H9 (cell line): ENCODE measurements around the gene ACKR3. TPM values are rescaled to one million over a fixed set of nuclear protein-coding genes. Genes with fewer than 3 reads are reported as not detected.

Experiments
- DNase-seq: peaks from one replicate; pipeline ENCODE4 v3.0.0-alpha.2; 2017
- H2AFZ ChIP-seq: one replicate; pipeline ENCODE4 v1.6.1; 2013; ENCODE audit warnings: mild to moderate bottlenecking, low read length, control low read depth, moderate library complexity
- H2AK5ac ChIP-seq: 2 replicates; pipeline ENCODE4 v1.6.1; 2013; ENCODE audit warnings: low read length, control low read depth, mixed read lengths; ENCODE audit not compliant: insufficient read length
- H2BK120ac ChIP-seq: one replicate; pipeline ENCODE4 v1.6.1; 2013; ENCODE audit warnings: low read depth, mild to moderate bottlenecking, low read length, control low read depth, inconsistent platforms; ENCODE audit not compliant: poor library complexity, severe bottlenecking
- H2BK12ac ChIP-seq: 2 replicates; pipeline ENCODE4 v1.6.1; 2013; ENCODE audit warnings: low read length, control low read depth, mixed read lengths, low read depth; ENCODE audit not compliant: insufficient read length
- H2BK15ac ChIP-seq: 2 replicates; pipeline ENCODE4 v1.6.1; 2013; ENCODE audit warnings: low read depth, low read length, control low read depth
- H2BK20ac ChIP-seq: one replicate; pipeline ENCODE4 v1.6.1; 2013; ENCODE audit warnings: low read depth, mild to moderate bottlenecking, low read length, control low read depth, inconsistent platforms; ENCODE audit not compliant: poor library complexity, severe bottlenecking
- H2BK5ac ChIP-seq: 2 replicates; pipeline ENCODE4 v1.6.1; 2013; ENCODE audit warnings: low read length, control low read depth, mixed read lengths; ENCODE audit not compliant: insufficient read length
- H3K14ac ChIP-seq: 2 replicates; pipeline ENCODE4 v1.6.1; 2013; ENCODE audit warnings: low read length, control low read depth; ENCODE audit not compliant: insufficient read depth
- H3K18ac ChIP-seq: 2 replicates; pipeline ENCODE4 v1.6.1; 2013; ENCODE audit warnings: low read depth, mild to moderate bottlenecking, mixed read lengths, low read length, control low read depth; ENCODE audit not compliant: insufficient read length
- H3K23ac ChIP-seq: 2 replicates; pipeline ENCODE4 v1.6.1; 2013; ENCODE audit warnings: low read length, control low read depth, mixed read lengths, low read depth; ENCODE audit not compliant: insufficient read length
- H3K23me2 ChIP-seq: 2 replicates; pipeline ENCODE4 v1.6.1; 2013; ENCODE audit warnings: low read depth, mild to moderate bottlenecking, mixed read lengths, low read length, control low read depth; ENCODE audit not compliant: insufficient read length, poor library complexity, severe bottlenecking
- H3K27ac ChIP-seq: 2 replicates; pipeline ENCODE4 v1.5.1; 2013; ENCODE audit warnings: low read length, control low read depth, mixed read lengths, low read depth; ENCODE audit not compliant: insufficient read length
- H3K27me3 ChIP-seq: 2 replicates; pipeline ENCODE4 v1.6.1; 2013; ENCODE audit warnings: low read length, control low read depth, inconsistent platforms; ENCODE audit not compliant: insufficient read depth
- H3K4ac ChIP-seq: 2 replicates; pipeline ENCODE4 v1.6.1; 2013; ENCODE audit warnings: low read depth, mild to moderate bottlenecking, control low read depth, inconsistent platforms, low read length, moderate library complexity
- H3K4me1 ChIP-seq: 2 replicates; pipeline ENCODE4 v1.6.1; 2013; ENCODE audit warnings: low read length, control low read depth, inconsistent platforms; ENCODE audit not compliant: insufficient read depth
- H3K4me2 ChIP-seq: 2 replicates; pipeline ENCODE4 v1.6.1; 2013; ENCODE audit warnings: low read length, control low read depth, mixed read lengths; ENCODE audit not compliant: insufficient read length, insufficient read depth
- H3K56ac ChIP-seq: 2 replicates; pipeline ENCODE4 v1.6.1; 2013; ENCODE audit warnings: low read depth, mild to moderate bottlenecking, mixed read lengths, low read length, control low read depth; ENCODE audit not compliant: insufficient read length
- H3K79me1 ChIP-seq: 2 replicates; pipeline ENCODE4 v1.6.1; 2013; ENCODE audit warnings: low read depth, mild to moderate bottlenecking, moderate library complexity, low read length, control low read depth, inconsistent platforms; ENCODE audit not compliant: insufficient read depth, poor library complexity, severe bottlenecking
- H3K79me2 ChIP-seq: 2 replicates; pipeline ENCODE4 v1.6.1; 2013; ENCODE audit warnings: low read length, control low read depth, inconsistent platforms; ENCODE audit not compliant: insufficient read depth
- H3K9ac ChIP-seq: 2 replicates; pipeline ENCODE4 v1.6.1; 2013; ENCODE audit warnings: low read length, control low read depth, mixed read lengths; ENCODE audit not compliant: insufficient read length; ENCODE audit errors: extremely low read depth
- H3K9me3 ChIP-seq: one replicate; pipeline ENCODE4 v1.6.1; 2013; ENCODE audit warnings: low read depth, low read length, inconsistent platforms; ENCODE audit not compliant: control insufficient read depth
- H3T11ph ChIP-seq: one replicate; pipeline ENCODE4 v1.6.1; 2013; ENCODE audit warnings: mild to moderate bottlenecking, low read length, control low read depth, inconsistent platforms
- H4K20me1 ChIP-seq: one replicate; pipeline ENCODE4 v1.6.1; 2013; ENCODE audit not compliant: control insufficient read depth, insufficient read length, insufficient read depth
- H4K5ac ChIP-seq: 2 replicates; pipeline ENCODE4 v1.6.1; 2013; ENCODE audit warnings: low read depth, mild to moderate bottlenecking, mixed read lengths, low read length, control low read depth; ENCODE audit not compliant: insufficient read length
- H4K8ac ChIP-seq: replicated peaks from 2 replicates; pipeline ENCODE4 v1.6.1; 2013; ENCODE audit warnings: low read length, control low read depth, mixed read lengths, low read depth; ENCODE audit not compliant: insufficient read length
- H4K91ac ChIP-seq: 2 replicates; pipeline ENCODE4 v1.6.1; 2013; ENCODE audit warnings: low read depth, mild to moderate bottlenecking, moderate library complexity, mixed read lengths, low read length, control low read depth; ENCODE audit not compliant: insufficient read length
- H3K27ac Mint-ChIP-seq, 3 experiments: 2 replicates in 2 of 3; 3 replicates in 1 of 3; pipeline ENCODE4 v1.8.0; 2020 to 2021; ENCODE audit warnings: mixed read lengths in 3 of 3, mild to moderate bottlenecking in 1 of 3, moderate library complexity in 1 of 3
- H3K27me3 Mint-ChIP-seq: 2 replicates; pipeline ENCODE4 v1.8.0; 2021; ENCODE audit warnings: low read depth, mild to moderate bottlenecking, moderate library complexity, mixed read lengths
- H3K36me3 Mint-ChIP-seq, 3 experiments: 2 replicates in 2 of 3; 3 replicates in 1 of 3; pipeline ENCODE4 v1.8.0; 2020 to 2021; ENCODE audit warnings: low read depth in 3 of 3, mixed read lengths in 3 of 3; ENCODE audit not compliant: insufficient read depth in 1 of 3
- H3K4me1 Mint-ChIP-seq, 2 experiments: 2 replicates each; pipeline ENCODE4 v1.8.0; 2020; ENCODE audit warnings: mixed read lengths in 2 of 2
- H3K4me3 Mint-ChIP-seq, 2 experiments: 2 replicates in 1 of 2; 3 replicates in 1 of 2; pipeline ENCODE4 v1.8.0; 2020 to 2021; ENCODE audit warnings: mild to moderate bottlenecking in 2 of 2, mixed read lengths in 2 of 2, moderate library complexity in 1 of 2
- H3K9me3 Mint-ChIP-seq, 2 experiments: 2 replicates in 1 of 2; 3 replicates in 1 of 2; pipeline ENCODE4 v1.8.0; 2020; ENCODE audit warnings: mild to moderate bottlenecking in 2 of 2, mixed read lengths in 2 of 2, moderate library complexity in 1 of 2
- CTCF ChIP-seq: fragments of 200-600 bp; sonication (generic); conservative IDR thresholded peaks from 3 replicates; pipeline ENCODE4 v1.8.0; 2021; ENCODE audit warnings: antibody characterized with exemption, mild to moderate bottlenecking
- WGBS: extraction: QIAGEN DNeasy Blood & Tissue Kit; methylation state at CpG from one replicate; pipeline ENCODE4 v1.1.7; 2013; ENCODE audit warnings: missing lambda C conversion rate, low lambda C conversion rate, mixed read lengths; ENCODE audit not compliant: insufficient read length; ENCODE audit errors: extremely low coverage; 5-methylcytosine and 5-hydroxymethylcytosine counted together
- total RNA-seq: library from RNA; stranded (reverse); gene quantifications from 2 replicates; pipeline ENCODE4 v1.2.1, GENCODE V29; 2021

ACKR3 gene
- total RNA-seq, 1 experiment from 2014 or later = 0.44 TPM

- no peaks in the 10 kb centered on the region for H3K23me2 ChIP-seq
- H2AFZ ChIP-seq = no peak overlapping the region
- H3T11ph ChIP-seq = no peak overlapping the region
- DNase-seq = no peak
- Mint-ChIP-seq H3K27ac (no peak overlapping the region), H3K4me1 (no peaks in the 10 kb centered on the region), H3K4me3 (no peak overlapping the region), H3K36me3 (no peaks in the 10 kb centered on the region), H3K9me3 (no peaks in the 10 kb centered on the region), H3K27me3 (peaks cover 12% of the 10 kb centered on the region)
- no peak overlapping the region for H3K56ac ChIP-seq
- H2BK12ac ChIP-seq = no peak overlapping the region
- no peak overlapping the region for H3K27ac ChIP-seq
- H3K23ac ChIP-seq = no peak overlapping the region
- H3K4ac ChIP-seq = no peak overlapping the region
- H3K79me2 ChIP-seq = no peaks in the 10 kb centered on the region
- H3K4me1 ChIP-seq = no peaks in the 10 kb centered on the region
- H2BK20ac ChIP-seq = no peak overlapping the region
- TF ChIP-seq CTCF = no peak
- no peak overlapping the region for H4K5ac ChIP-seq
- no peaks in the 10 kb centered on the region for H3K9me3 ChIP-seq
- H3K18ac ChIP-seq = no peak overlapping the region
- no peaks in the 10 kb centered on the region for H3K79me1 ChIP-seq
- H2BK120ac ChIP-seq = no peak overlapping the region
- no peak overlapping the region for H3K14ac ChIP-seq
- no peaks in the 10 kb centered on the region for H4K20me1 ChIP-seq
- H2BK15ac ChIP-seq = no peak overlapping the region
- H4K91ac ChIP-seq = no peak overlapping the region
- H3K27me3 ChIP-seq = no peaks in the 10 kb centered on the region
- WGBS = no CpG with 5 or more reads among the region's 7 CpGs
- no peak overlapping the region for H3K9ac ChIP-seq
- H3K4me2 ChIP-seq = no peak overlapping the region
- H4K8ac ChIP-seq = no peak overlapping the region
- H2BK5ac ChIP-seq = no peak overlapping the region
- no peak overlapping the region for H2AK5ac ChIP-seq
Observed at GRCh38 chr2:236531195-236531594, 38.4 kb upstream of the ACKR3 start.
